ENCODE results near the gene RAB1A. TPM values are rescaled to one million over a fixed set of nuclear protein-coding genes. Genes with fewer than 3 reads are reported as not detected.

RAB1A gene
- total RNA-seq, 1 experiment from 2014 or later = 79.1 TPM

GRCh38 chr2:65037178-65037577, 92.7 kb downstream of the RAB1A start:
- peaks cover 40% of the 10 kb centered on the region for H3K4me1 ChIP-seq (ENCODE audit: low read length)
- no peaks in the 10 kb centered on the region for H3K27me3 ChIP-seq (ENCODE audit: low read length)
- no peak overlapping the region for H3K9ac ChIP-seq (ENCODE audit: low read length)
- no peaks in the 10 kb centered on the region for H3K9me3 ChIP-seq (ENCODE audit: low read length)
- H3K4me3 ChIP-seq (ENCODE audit: low read length) = no peak overlapping the region
- H3K36me3 ChIP-seq (ENCODE audit: insufficient read depth, low read length) = peaks cover 38% of the 10 kb centered on the region
- no peaks in the 10 kb centered on the region for H3K9me2 ChIP-seq (replicated peaks; ENCODE audit: insufficient read depth, low read length)
- no peak overlapping the region for H2AFZ ChIP-seq (ENCODE audit: low read length)
- H3K27ac ChIP-seq (ENCODE audit: low read length) = peak overlapping the region; percentile 24; the same call in 1 of the 2 replicates
- H3K79me2 ChIP-seq (ENCODE audit: low read length) = peaks cover 12% of the 10 kb centered on the region
- H3K4me2 ChIP-seq (ENCODE audit: low read depth, low read length, poor library complexity, severe bottlenecking) = no peak overlapping the region
- H4K20me1 ChIP-seq (ENCODE audit: insufficient read depth, low read depth, low read length) = no peaks in the 10 kb centered on the region; the same call in 1 of the 2 replicates
- no peak for DNase-seq

Small RNA genes within 50 kb of the gene (small RNA-seq; reads per million reads assigned to genes)
- gene RF00090 = not detected

Other genes with a start within 250 kb of the RAB1A start
- 114 and 120 TPM in 2 replicates for gene SLC1A4, start 140.7 kb downstream of the RAB1A start, total RNA-seq (2014; rRNA removed; shearing (Covaris generic); ENCODE audit: low replicate concordance)
- gene CEP68, start 73.7 kb downstream of the RAB1A start, total RNA-seq (2014; rRNA removed; shearing (Covaris generic); ENCODE audit: low replicate concordance) = 23.4 and 25.8 TPM in 2 replicates
- 155 and 228 TPM in 2 replicates for gene ACTR2, start 97.7 kb upstream of the RAB1A start, total RNA-seq (2014; rRNA removed; shearing (Covaris generic); ENCODE audit: low replicate concordance)

Measured in Karpas-422 (cell line).